Measurements from ENCODE around the gene ZNF609. TPM values are rescaled to one million over a fixed set of nuclear protein-coding genes. Genes with fewer than 3 reads are reported as not detected.

Gene ZNF609
- total and polyA plus RNA-seq, 2 experiments from 2014 or later = 12.5 to 23.0 TPM

DNA sequence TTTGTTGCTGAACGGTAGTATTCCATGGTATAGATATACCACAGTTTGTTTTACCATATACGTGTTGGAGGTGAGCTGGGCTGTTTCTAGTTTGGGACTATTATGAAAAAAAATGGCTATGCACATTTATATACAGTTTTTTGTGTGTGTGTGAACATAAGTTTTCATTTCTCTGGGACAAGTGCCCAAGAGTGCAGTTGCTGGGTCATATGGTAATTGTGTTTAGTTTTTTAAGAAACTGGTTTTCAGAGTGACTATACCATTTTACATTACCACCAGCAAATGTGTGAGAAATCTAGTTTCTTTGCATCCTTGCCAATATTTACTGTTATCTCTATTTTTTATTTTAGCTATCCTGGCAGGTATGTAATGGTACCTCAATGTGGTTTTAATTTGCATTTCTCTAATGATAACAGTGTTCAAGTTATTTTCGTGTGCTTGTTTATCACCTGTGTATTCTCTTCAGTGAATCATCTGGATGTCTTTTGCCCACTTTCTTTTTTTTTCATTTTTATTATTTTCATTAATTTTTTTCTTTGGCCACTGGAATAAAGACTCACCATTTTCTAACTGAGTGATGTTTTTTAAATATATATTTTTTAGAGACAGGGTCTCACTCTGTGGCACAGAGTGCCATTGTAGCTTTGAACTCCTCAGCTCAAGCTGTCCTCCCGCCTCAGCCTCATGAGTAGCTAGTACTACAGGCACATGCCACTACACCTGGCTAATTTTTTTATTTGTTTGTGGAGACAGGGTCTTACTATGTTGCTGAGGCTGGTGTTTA lies 75.3 kb downstream of the ZNF609 start:
- Histone ChIP-seq H3K9me3 (ENCODE audit: low read depth) (no peaks in the 10 kb centered on the region), H3K36me3 (replicated peaks; ENCODE audit: insufficient read depth, low read depth) (no peaks in the 10 kb centered on the region), H3K79me2 (peaks cover 92% of the 10 kb centered on the region), H3K4me2 (no peak overlapping the region), H3K27ac (peak overlapping the region; percentile 25), H3K4me3 (no peak overlapping the region), H3K9me2 (replicated peaks; ENCODE audit: insufficient read depth) (no peaks in the 10 kb centered on the region), H3K27me3 (no peaks in the 10 kb centered on the region), H3K4me1 (ENCODE audit: insufficient read depth) (no peaks in the 10 kb centered on the region), H4K20me1 (ENCODE audit: insufficient read depth, poor library complexity, severe bottlenecking) (peaks cover 23% of the 10 kb centered on the region), H2AFZ (no peak overlapping the region)
- DNase-seq (ENCODE audit: low spot score) = no peak
- no peak for TF ChIP-seq EZH2phosphoT487 (IDR thresholded peaks at IDR 0.05; ENCODE audit: low read depth, severe bottlenecking, unreplicated experiment)
- TF ChIP-seq, protein P1, sequence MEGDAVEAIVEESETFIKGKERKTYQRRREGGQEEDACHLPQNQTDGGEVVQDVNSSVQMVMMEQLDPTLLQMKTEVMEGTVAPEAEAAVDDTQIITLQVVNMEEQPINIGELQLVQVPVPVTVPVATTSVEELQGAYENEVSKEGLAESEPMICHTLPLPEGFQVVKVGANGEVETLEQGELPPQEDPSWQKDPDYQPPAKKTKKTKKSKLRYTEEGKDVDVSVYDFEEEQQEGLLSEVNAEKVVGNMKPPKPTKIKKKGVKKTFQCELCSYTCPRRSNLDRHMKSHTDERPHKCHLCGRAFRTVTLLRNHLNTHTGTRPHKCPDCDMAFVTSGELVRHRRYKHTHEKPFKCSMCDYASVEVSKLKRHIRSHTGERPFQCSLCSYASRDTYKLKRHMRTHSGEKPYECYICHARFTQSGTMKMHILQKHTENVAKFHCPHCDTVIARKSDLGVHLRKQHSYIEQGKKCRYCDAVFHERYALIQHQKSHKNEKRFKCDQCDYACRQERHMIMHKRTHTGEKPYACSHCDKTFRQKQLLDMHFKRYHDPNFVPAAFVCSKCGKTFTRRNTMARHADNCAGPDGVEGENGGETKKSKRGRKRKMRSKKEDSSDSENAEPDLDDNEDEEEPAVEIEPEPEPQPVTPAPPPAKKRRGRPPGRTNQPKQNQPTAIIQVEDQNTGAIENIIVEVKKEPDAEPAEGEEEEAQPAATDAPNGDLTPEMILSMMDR (IDR thresholded peaks at IDR 0.05; ENCODE audit: poor library complexity) = no peak
- TF ChIP-seq EZH2 (IDR thresholded peaks at IDR 0.05; ENCODE audit: borderline replicate concordance) = no peak
- WGBS (ENCODE audit: low lambda C conversion rate, missing lambda C conversion rate) = 92% methylated on average over 4 of the region's 4 CpGs

DNA sequence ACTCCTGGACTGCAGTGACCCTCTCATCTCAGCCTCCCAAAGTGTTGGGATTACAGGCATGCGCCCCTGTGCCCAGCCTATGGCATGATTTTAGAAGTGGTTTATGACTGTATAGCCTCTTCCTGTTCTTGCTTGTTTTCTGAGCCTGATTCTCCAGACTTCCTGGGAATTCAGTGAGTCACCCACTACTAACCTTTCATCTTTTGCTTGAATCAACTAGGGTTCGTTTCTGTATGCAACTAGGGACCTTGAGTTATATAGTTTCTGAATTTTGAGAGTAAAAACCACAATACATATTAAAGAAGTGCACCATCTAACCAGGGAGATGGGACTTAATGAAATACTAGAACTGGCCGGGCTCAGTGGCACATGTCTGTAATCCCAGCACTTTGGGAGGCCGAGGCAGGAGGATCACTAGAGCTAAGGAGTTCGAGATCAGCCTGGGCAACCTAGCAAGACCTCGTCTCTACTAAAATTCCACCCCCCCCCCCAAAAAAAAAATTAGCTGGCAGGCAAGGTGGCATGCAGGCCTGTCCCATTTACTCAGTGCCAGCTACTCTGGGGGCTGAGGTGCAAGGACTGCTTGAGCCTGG lies 76.0 kb downstream of the ZNF609 start:
- H3K27ac ChIP-seq = peak overlapping the region; percentile 25
- 85% methylated on average over 6 of the region's 6 CpGs for WGBS (ENCODE audit: low lambda C conversion rate, missing lambda C conversion rate)
- H3K9me3 ChIP-seq (ENCODE audit: low read depth) = no peaks in the 10 kb centered on the region
- no peak for TF ChIP-seq EZH2phosphoT487 (IDR thresholded peaks at IDR 0.05; ENCODE audit: low read depth, severe bottlenecking, unreplicated experiment)
- no peak for TF ChIP-seq EZH2 (IDR thresholded peaks at IDR 0.05; ENCODE audit: borderline replicate concordance)
- TF ChIP-seq, protein P1 (IDR thresholded peaks at IDR 0.05; ENCODE audit: poor library complexity) = no peak
- H3K4me3 ChIP-seq = no peak overlapping the region
- no peaks in the 10 kb centered on the region for H3K4me1 ChIP-seq (ENCODE audit: insufficient read depth)
- no peak overlapping the region for H3K4me2 ChIP-seq
- peaks cover 87% of the 10 kb centered on the region for H3K79me2 ChIP-seq
- no peaks in the 10 kb centered on the region for H3K27me3 ChIP-seq
- no peaks in the 10 kb centered on the region for H3K9me2 ChIP-seq (replicated peaks; ENCODE audit: insufficient read depth)
- DNase-seq (ENCODE audit: low spot score) = peak; percentile 28
- no peak overlapping the region for H2AFZ ChIP-seq
- no peaks in the 10 kb centered on the region for H3K36me3 ChIP-seq (replicated peaks; ENCODE audit: insufficient read depth, low read depth)
- H4K20me1 ChIP-seq (ENCODE audit: insufficient read depth, poor library complexity, severe bottlenecking) = peaks cover 19% of the 10 kb centered on the region

DNA sequence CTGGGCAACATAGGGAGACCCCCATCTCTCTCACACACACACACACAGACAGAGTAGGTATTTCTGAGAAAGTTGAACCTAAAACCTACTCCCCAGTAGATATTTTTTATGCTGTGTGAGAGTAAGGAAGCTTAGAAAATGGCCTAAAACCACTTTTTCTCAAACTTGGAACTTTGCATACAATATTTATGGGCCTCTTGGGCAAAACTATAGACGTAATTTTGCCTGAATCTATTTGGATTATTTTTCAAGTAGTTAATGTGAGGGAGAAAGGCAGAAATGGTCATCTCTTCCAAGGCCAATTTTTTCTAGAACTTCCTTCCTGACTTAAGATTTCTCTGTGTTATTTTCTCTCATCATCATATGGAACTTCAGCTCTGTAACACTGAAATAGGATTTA lies 81.7 kb downstream of the ZNF609 start:
- Histone ChIP-seq H3K27ac (no peak overlapping the region), H3K79me2 (peaks cover 87% of the 10 kb centered on the region), H3K4me3 (no peak overlapping the region), H3K27me3 (no peaks in the 10 kb centered on the region), H3K4me2 (no peak overlapping the region), H3K4me1 (ENCODE audit: insufficient read depth) (no peaks in the 10 kb centered on the region), H3K36me3 (replicated peaks; ENCODE audit: insufficient read depth, low read depth) (peaks cover 4% of the 10 kb centered on the region), H2AFZ (no peak overlapping the region), H3K9me3 (ENCODE audit: low read depth) (no peaks in the 10 kb centered on the region), H4K20me1 (ENCODE audit: insufficient read depth, poor library complexity, severe bottlenecking) (peaks cover 19% of the 10 kb centered on the region), H3K9me2 (replicated peaks; ENCODE audit: insufficient read depth) (no peaks in the 10 kb centered on the region)
- TF ChIP-seq, protein P1 (IDR thresholded peaks at IDR 0.05; ENCODE audit: poor library complexity) = no peak
- TF ChIP-seq EZH2phosphoT487 (IDR thresholded peaks at IDR 0.05; ENCODE audit: low read depth, severe bottlenecking, unreplicated experiment) (no peak), EZH2 (IDR thresholded peaks at IDR 0.05; ENCODE audit: borderline replicate concordance) (no peak)
- DNase-seq (ENCODE audit: low spot score) = no peak
- 91% methylated on average over 1 of the region's 1 CpG for WGBS (ENCODE audit: low lambda C conversion rate, missing lambda C conversion rate)
